ENCODE results near the gene LINC00237.

LINC00237 gene

DNA sequence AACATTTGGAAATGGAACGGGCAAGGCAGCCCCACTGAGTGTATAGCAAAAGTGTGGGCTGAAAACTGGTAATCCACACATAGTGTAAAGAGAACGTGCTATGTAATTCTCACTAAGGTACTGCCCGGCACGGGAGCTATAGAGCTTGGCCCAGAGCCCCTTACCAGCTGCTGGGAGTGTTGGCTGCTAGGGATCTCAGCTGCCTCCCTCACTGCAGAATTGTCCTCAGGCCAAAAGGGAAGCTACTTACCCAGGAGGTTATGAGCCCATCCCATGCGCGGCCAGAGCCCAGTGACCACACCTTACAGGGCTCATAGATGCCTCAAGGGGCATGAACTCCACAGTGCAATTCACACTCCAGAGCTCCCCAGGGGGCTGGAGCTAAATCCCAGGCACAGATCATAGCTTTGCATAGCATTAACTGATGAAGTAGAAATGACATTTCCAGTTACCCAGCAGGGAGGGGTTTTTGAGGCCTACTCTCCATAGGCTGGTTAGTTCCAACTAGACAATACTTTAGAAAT, 56.8 kb downstream of the LINC00237 start:
- TF ChIP-seq SPI1 (IDR thresholded peaks at IDR 0.05; ENCODE audit: borderline replicate concordance, low read depth), result no peak
- TF ChIP-seq, protein P1, sequence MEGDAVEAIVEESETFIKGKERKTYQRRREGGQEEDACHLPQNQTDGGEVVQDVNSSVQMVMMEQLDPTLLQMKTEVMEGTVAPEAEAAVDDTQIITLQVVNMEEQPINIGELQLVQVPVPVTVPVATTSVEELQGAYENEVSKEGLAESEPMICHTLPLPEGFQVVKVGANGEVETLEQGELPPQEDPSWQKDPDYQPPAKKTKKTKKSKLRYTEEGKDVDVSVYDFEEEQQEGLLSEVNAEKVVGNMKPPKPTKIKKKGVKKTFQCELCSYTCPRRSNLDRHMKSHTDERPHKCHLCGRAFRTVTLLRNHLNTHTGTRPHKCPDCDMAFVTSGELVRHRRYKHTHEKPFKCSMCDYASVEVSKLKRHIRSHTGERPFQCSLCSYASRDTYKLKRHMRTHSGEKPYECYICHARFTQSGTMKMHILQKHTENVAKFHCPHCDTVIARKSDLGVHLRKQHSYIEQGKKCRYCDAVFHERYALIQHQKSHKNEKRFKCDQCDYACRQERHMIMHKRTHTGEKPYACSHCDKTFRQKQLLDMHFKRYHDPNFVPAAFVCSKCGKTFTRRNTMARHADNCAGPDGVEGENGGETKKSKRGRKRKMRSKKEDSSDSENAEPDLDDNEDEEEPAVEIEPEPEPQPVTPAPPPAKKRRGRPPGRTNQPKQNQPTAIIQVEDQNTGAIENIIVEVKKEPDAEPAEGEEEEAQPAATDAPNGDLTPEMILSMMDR (IDR thresholded peaks at IDR 0.05; ENCODE audit: insufficient read depth, low read length), result no peak
- TF ChIP-seq, protein P2, sequence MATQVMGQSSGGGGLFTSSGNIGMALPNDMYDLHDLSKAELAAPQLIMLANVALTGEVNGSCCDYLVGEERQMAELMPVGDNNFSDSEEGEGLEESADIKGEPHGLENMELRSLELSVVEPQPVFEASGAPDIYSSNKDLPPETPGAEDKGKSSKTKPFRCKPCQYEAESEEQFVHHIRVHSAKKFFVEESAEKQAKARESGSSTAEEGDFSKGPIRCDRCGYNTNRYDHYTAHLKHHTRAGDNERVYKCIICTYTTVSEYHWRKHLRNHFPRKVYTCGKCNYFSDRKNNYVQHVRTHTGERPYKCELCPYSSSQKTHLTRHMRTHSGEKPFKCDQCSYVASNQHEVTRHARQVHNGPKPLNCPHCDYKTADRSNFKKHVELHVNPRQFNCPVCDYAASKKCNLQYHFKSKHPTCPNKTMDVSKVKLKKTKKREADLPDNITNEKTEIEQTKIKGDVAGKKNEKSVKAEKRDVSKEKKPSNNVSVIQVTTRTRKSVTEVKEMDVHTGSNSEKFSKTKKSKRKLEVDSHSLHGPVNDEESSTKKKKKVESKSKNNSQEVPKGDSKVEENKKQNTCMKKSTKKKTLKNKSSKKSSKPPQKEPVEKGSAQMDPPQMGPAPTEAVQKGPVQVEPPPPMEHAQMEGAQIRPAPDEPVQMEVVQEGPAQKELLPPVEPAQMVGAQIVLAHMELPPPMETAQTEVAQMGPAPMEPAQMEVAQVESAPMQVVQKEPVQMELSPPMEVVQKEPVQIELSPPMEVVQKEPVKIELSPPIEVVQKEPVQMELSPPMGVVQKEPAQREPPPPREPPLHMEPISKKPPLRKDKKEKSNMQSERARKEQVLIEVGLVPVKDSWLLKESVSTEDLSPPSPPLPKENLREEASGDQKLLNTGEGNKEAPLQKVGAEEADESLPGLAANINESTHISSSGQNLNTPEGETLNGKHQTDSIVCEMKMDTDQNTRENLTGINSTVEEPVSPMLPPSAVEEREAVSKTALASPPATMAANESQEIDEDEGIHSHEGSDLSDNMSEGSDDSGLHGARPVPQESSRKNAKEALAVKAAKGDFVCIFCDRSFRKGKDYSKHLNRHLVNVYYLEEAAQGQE (IDR thresholded peaks at IDR 0.05; ENCODE audit: insufficient replicate concordance, low read depth), result no peak
- TF ChIP-seq POLR2AphosphoS5 (IDR thresholded peaks at IDR 0.05; ENCODE audit: low read depth), result no peak
- no peak for TF ChIP-seq GABPA (IDR thresholded peaks at IDR 0.05; ENCODE audit: low read depth)
- DNase-seq (ENCODE audit: low read depth in 1 of 2, low spot score in 1 of 2), result no peak
- no peaks in the 10 kb centered on the region for H3K27me3 ChIP-seq (ENCODE audit: insufficient read depth, poor library complexity, severe bottlenecking)
- no peak overlapping the region for H3K4me3 ChIP-seq (replicated peaks; ENCODE audit: insufficient read depth, low read length)
- H3K27ac ChIP-seq (replicated peaks), result no peak overlapping the region

DNA sequence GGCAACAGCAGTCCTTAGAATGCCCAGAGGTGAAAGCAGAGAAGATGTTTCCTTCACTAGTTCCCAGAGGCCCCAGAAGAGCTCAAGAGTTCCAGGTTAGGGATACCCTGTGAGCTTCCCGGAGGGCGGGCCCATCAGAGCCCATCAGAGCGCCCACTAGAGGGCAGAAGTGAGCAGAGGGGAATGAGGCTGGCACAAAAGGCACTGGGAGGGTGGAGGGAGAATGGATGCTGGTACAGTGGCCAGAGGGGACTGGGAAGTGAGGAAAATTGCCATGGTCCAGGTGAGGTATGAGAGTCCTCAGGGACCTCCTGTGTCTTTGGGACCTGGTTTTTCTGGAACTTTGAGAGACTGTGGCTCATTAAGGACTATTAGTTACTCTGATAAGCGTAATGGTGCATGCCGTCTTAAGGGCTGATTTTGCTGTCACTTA, 57.3 kb downstream of the LINC00237 start:
- Histone ChIP-seq H3K4me3 (replicated peaks; ENCODE audit: insufficient read depth, low read length) (no peak overlapping the region), H3K27ac (replicated peaks) (no peak overlapping the region), H3K27me3 (ENCODE audit: insufficient read depth, poor library complexity, severe bottlenecking) (no peaks in the 10 kb centered on the region)
- peak in 1 of 2 experiments; percentile 43 for DNase-seq (ENCODE audit: low read depth in 1 of 2, low spot score in 1 of 2)
- TF ChIP-seq GABPA (IDR thresholded peaks at IDR 0.05; ENCODE audit: low read depth), result no peak
- TF ChIP-seq, protein P1 (IDR thresholded peaks at IDR 0.05; ENCODE audit: insufficient read depth, low read length), result peak; percentile 25

DNA sequence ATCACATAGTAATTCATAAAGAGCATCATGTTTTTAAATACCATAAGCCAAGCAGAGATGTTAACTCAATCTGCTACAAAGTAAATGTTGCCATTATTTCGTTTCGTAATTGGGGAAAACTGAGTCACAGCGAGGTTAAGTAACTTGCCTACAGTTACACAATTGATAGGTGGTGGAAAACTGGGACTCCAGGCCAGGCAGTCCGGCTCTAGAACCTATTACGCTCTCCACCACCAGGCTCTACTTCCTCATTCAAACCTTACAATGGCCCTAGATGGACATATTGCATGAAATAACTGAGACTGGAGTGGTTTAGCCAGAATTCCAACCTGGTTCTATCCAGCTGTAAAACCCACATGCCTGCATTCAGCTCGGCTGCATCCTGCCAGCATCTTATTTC, 58.2 kb downstream of the LINC00237 start:
- H3K4me3 ChIP-seq (replicated peaks; ENCODE audit: insufficient read depth, low read length), result no peak overlapping the region
- TF ChIP-seq GABPA (IDR thresholded peaks at IDR 0.05; ENCODE audit: low read depth) (no peak), POLR2AphosphoS5 (IDR thresholded peaks at IDR 0.05; ENCODE audit: low read depth) (no peak), SPI1 (IDR thresholded peaks at IDR 0.05; ENCODE audit: borderline replicate concordance, low read depth) (no peak)
- TF ChIP-seq, protein P2 (IDR thresholded peaks at IDR 0.05; ENCODE audit: insufficient replicate concordance, low read depth), result no peak
- TF ChIP-seq, protein P1 (IDR thresholded peaks at IDR 0.05; ENCODE audit: insufficient read depth, low read length), result no peak
- DNase-seq (ENCODE audit: low read depth in 1 of 2, low spot score in 1 of 2), result peak; percentile 52 to 91
- no peak overlapping the region for H3K27ac ChIP-seq (replicated peaks)
- H3K27me3 ChIP-seq (ENCODE audit: insufficient read depth, poor library complexity, severe bottlenecking), result no peaks in the 10 kb centered on the region
